Mucosa of descending colon (tissue), 3 donors: ENCODE measurements around the gene ADAMTS20. TPM values are rescaled to one million over a fixed set of nuclear protein-coding genes. Genes with fewer than 3 reads are reported as not detected.

Experiments used
- ATAC-seq: fragments of 200-7000 bp; cut with Tn5 transposase; one replicate; pipeline ENCODE4 v1.9.1; 2020; ENCODE audit warnings: mild to moderate bottlenecking, moderate library complexity
- DNase-seq, 3 donors: peaks; one replicate each; pipeline ENCODE4 v3.0.0-alpha.2; 2020
- H3K36me3 ChIP-seq: fragments of 200-600 bp; one replicate; pipeline ENCODE4 v1.8.0; 2021; ENCODE audit warnings: low read depth, mild to moderate bottlenecking
- H3K4me1 ChIP-seq: fragments of 200-600 bp; one replicate; pipeline ENCODE4 v1.8.0; 2021; ENCODE audit warnings: low read depth, mild to moderate bottlenecking
- H3K4me3 ChIP-seq: fragments of 200-600 bp; one replicate; pipeline ENCODE4 v1.8.0; 2021; ENCODE audit warnings: mild to moderate bottlenecking
- H3K9me3 ChIP-seq: fragments of 200-600 bp; one replicate; pipeline ENCODE4 v1.8.0; 2021; ENCODE audit warnings: mild to moderate bottlenecking
- intact Hi-C, 2 donors: fragments of 100-400 bp; cut with DNase I in 1 of 2; cut with micrococcal nuclease in 1 of 2; formaldehyde crosslinking; loops; one replicate each; pipeline versions ENCODE4 v1.11.0 to v1.11.1; 2022; cut with DNase I, micrococcal nuclease
- long read RNA-seq, 2 donors: library from polyadenylated mRNA; unstranded; transcript quantifications; one replicate each; pipeline ENCODE4 v2.0.0, GENCODE V29; 2019 to 2021
- total RNA-seq, 3 donors: library from RNA; stranded (reverse); fragmentation: NEBNext Ultra II Directional in 2 of 3; extraction: Animal tissue kit (Norgen Biotek cat#: 25700) in 2 of 3; gene quantifications; one replicate each; pipeline versions ENCODE4 v1.2.1 to v1.2.4, GENCODE V29; 2021 to 2023
- TF ChIP-seq, protein P1 (sequence below): fragments of 200-600 bp; IDR thresholded peaks from one replicate; pipeline ENCODE4 v1.8.0; 2022; ENCODE audit warnings: antibody characterized with exemption, mild to moderate bottlenecking
- donor health status: DM: no; HTN: no; CAD: no; lungs with moderate emphysema.
- donor health status: DM: no; HTN: no; CAD: no.
- donor health status: DM: no; HTN: yes; CAD: no.

Gene ADAMTS20, protein sequence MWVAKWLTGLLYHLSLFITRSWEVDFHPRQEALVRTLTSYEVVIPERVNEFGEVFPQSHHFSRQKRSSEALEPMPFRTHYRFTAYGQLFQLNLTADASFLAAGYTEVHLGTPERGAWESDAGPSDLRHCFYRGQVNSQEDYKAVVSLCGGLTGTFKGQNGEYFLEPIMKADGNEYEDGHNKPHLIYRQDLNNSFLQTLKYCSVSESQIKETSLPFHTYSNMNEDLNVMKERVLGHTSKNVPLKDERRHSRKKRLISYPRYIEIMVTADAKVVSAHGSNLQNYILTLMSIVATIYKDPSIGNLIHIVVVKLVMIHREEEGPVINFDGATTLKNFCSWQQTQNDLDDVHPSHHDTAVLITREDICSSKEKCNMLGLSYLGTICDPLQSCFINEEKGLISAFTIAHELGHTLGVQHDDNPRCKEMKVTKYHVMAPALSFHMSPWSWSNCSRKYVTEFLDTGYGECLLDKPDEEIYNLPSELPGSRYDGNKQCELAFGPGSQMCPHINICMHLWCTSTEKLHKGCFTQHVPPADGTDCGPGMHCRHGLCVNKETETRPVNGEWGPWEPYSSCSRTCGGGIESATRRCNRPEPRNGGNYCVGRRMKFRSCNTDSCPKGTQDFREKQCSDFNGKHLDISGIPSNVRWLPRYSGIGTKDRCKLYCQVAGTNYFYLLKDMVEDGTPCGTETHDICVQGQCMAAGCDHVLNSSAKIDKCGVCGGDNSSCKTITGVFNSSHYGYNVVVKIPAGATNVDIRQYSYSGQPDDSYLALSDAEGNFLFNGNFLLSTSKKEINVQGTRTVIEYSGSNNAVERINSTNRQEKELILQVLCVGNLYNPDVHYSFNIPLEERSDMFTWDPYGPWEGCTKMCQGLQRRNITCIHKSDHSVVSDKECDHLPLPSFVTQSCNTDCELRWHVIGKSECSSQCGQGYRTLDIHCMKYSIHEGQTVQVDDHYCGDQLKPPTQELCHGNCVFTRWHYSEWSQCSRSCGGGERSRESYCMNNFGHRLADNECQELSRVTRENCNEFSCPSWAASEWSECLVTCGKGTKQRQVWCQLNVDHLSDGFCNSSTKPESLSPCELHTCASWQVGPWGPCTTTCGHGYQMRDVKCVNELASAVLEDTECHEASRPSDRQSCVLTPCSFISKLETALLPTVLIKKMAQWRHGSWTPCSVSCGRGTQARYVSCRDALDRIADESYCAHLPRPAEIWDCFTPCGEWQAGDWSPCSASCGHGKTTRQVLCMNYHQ (N-terminal part only)
- total RNA-seq: not detected
- long read RNA-seq, donor 1: 0 reads
- long read RNA-seq, donor 2: 0 reads

DNA sequence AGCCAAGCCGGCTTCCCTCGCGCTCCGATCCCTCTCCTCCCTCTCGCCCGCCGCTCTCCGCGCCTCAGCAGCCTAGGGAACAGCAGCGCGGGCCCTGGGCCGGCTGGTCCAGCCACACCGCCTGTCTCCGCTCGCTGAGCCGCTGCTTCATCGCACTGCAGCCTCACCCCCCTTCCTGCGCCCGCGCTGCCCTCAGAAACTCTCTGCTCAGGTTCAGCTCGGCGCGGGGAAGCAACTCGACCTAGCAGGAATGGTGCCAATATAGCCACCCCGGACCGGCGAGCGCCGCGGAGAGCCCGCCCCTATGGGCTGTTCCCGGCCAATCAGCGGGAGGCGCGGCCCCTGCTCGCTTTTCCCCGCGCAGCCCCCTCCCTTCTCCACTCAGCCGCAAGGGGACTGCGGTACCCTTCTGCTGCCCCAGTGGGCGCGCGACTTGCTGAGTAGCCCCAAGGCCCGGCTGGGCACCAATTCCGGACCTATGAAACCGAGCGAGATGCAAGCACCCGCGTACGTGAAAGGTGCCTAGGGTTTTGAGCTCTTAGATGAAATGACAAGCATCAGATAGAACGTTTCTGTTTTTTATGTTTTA lies at the start of gene ADAMTS20:
Gene ADAMTS20, minus strand, starts transcription at position 233 of the 589 bp plus-strand sequence. CDS start 282 bp downstream, outside the sequence.
- Histone ChIP-seq H3K4me3 (no peak within 1 kb of the TSS), H3K9me3 (peaks cover 22% of the 10 kb centered on the region), H3K36me3 (no peaks in the 10 kb centered on the region), H3K4me1 (no peaks in the 10 kb centered on the region)
- DNase-seq: no peak
- intact Hi-C loops: no loop called here
- ATAC-seq: no peak
- TF ChIP-seq, protein P1, sequence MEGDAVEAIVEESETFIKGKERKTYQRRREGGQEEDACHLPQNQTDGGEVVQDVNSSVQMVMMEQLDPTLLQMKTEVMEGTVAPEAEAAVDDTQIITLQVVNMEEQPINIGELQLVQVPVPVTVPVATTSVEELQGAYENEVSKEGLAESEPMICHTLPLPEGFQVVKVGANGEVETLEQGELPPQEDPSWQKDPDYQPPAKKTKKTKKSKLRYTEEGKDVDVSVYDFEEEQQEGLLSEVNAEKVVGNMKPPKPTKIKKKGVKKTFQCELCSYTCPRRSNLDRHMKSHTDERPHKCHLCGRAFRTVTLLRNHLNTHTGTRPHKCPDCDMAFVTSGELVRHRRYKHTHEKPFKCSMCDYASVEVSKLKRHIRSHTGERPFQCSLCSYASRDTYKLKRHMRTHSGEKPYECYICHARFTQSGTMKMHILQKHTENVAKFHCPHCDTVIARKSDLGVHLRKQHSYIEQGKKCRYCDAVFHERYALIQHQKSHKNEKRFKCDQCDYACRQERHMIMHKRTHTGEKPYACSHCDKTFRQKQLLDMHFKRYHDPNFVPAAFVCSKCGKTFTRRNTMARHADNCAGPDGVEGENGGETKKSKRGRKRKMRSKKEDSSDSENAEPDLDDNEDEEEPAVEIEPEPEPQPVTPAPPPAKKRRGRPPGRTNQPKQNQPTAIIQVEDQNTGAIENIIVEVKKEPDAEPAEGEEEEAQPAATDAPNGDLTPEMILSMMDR: no peak

DNA sequence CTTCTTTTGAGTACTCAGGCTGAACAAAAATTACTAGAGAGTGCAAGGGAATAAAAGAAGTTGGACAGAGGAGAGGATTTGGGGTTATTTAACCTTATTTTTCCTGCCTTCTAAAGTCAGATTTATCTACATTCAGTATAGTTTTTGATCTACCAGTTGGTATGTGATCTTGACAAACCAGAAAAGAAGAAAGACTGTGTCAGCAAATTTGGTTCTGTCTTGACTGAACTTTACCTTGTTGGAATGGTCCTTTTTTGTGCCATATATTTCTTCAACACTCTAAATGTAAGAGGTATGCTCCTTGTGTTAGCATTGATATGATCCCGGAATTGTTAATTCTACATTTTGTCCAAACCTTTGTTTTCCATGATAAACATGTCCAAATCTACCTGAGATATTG lies 47.7 kb upstream of the ADAMTS20 start:
- Histone ChIP-seq H3K36me3 (no peaks in the 10 kb centered on the region), H3K9me3 (no peaks in the 10 kb centered on the region), H3K4me1 (no peaks in the 10 kb centered on the region), H3K4me3 (no peak overlapping the region)
- no peak for ATAC-seq
- intact Hi-C loops: no loop called here
- no peak for DNase-seq
- TF ChIP-seq, protein P1: no peak

DNA sequence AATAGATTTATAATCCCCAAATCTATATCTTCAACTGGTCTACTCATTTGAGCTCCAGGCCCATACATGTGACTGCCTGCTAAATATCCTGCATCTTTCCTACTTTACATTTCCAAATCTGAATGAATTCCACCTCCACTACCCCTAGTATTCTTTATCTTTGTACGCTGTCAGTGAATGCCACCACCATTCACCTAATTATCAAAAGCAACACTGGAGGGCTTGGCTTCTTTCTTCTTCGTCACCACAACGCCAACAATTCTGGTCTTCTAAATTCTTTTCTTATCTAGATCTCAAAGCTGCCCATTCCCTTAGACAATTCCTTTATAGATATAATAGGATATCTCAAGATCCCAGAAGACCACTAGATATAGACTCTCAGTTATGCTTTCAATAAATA lies 47.1 kb upstream of the ADAMTS20 start:
- H3K4me1 ChIP-seq: no peaks in the 10 kb centered on the region
- no peaks in the 10 kb centered on the region for H3K36me3 ChIP-seq
- H3K9me3 ChIP-seq: no peaks in the 10 kb centered on the region
- TF ChIP-seq, protein P1: no peak
- ATAC-seq (no peak), DNase-seq (no peak)
- intact Hi-C loops: no loop called here
- H3K4me3 ChIP-seq: no peak overlapping the region

DNA sequence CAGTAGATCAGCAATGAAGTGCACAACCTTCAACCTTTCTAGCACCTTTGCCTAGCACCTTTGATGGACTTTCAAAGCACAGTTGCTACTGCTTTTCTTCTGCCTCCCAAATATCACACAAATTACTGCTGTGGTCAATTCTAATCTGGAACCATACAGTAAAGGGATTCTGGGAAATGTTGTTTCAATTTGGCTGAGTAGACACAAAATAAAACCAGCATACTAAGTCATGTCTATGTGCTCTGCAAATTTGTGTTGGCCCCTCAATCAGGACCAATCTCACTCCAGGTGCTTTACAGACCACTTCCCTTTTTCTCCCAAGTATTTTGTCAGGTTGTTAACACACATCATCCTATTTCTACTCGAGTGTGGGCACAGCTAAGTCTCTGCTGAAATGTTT lies 38.3 kb upstream of the ADAMTS20 start:
- no peaks in the 10 kb centered on the region for H3K4me1 ChIP-seq
- no peaks in the 10 kb centered on the region for H3K36me3 ChIP-seq
- TF ChIP-seq, protein P1: no peak
- H3K4me3 ChIP-seq: no peak overlapping the region
- intact Hi-C loops: no loop called here
- DNase-seq (no peak), ATAC-seq (no peak)
- H3K9me3 ChIP-seq: no peaks in the 10 kb centered on the region

DNA sequence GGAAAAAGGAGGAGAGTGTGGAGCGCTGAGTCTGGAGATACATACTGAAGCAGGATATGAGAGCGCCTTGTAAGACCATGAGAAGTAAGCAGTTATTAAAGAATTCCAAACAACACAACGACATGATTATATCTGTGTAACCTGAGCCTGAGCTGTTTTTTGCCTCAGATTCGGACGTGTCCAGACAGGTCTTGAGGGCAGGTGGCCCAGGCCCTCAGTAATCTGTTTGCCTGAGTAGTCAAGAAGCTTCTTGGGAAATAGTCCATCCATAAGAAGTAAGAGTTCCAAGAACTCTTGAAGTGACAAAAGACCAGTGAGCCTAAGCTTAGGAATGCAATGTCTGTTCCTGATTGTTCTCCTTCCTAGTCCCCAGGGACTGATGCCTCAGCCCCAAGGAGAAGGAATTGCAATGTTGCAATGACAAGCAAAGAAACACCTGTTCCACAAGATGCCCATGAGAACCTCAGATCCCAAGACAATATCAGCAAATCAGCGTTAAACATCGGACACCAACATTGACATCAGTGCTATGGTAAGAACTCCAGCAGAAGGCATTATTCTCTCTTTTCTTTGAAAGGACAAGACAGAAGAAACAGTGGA lies 34.7 kb upstream of the ADAMTS20 start:
- intact Hi-C loops: no loop called here
- DNase-seq (no peak), ATAC-seq (no peak)
- Histone ChIP-seq H3K4me3 (no peak overlapping the region), H3K36me3 (no peaks in the 10 kb centered on the region), H3K9me3 (no peaks in the 10 kb centered on the region), H3K4me1 (no peaks in the 10 kb centered on the region)
- TF ChIP-seq, protein P1: no peak
